T-helper 1 cell treated with Interleukin-12 subunit alpha and Interleukin-12 subunit beta and Interleukin-4 antibody, amounts not matched to agents 30 ng/mL and 1 ng/mL, for 36 hours (primary cell): ENCODE measurements around the gene TRPV5. TPM values are rescaled to one million over a fixed set of nuclear protein-coding genes. Genes with fewer than 3 reads are reported as not detected.

Experiments
- intact Hi-C: fragments of 100-400 bp; cut with micrococcal nuclease; formaldehyde crosslinking; loops from one replicate; pipeline ENCODE4 v1.15.1; 2024
- total RNA-seq: library from RNA; stranded (reverse); gene quantifications from 2 replicates; pipeline ENCODE4 v1.2.3, GENCODE V29; 2022

Gene TRPV5
- total RNA-seq, 1 donor from 2014 or later: not detected

DNA sequence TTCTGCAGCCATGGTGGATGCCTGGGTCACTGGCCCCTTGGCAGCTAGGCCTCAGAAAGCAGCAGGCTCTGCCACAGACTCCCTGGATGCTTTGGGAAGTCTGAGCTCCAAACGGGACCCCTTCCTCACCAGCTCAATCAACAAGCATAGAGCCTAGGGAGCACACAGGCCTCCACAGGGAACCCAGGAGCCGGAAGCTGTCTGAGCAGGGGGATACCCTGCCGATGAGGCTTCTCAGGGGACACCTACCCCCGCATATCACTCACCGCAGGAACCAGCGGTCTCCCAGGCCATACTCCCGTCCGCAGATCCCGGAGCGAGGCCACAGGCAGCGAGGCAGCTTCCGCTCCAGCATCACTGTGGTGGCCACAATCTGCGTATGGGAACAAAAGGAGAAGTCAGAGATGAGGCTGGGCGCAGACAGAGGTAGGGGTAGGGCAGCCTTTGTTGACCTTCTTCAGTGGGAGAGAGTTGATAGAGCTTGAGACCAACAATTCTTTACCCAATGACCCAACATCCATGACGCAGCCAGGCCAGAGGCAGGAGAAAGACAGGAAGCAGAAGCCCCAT lies 61.4 kb downstream of the TRPV5 start:
- intact Hi-C loops: no loop called here

DNA sequence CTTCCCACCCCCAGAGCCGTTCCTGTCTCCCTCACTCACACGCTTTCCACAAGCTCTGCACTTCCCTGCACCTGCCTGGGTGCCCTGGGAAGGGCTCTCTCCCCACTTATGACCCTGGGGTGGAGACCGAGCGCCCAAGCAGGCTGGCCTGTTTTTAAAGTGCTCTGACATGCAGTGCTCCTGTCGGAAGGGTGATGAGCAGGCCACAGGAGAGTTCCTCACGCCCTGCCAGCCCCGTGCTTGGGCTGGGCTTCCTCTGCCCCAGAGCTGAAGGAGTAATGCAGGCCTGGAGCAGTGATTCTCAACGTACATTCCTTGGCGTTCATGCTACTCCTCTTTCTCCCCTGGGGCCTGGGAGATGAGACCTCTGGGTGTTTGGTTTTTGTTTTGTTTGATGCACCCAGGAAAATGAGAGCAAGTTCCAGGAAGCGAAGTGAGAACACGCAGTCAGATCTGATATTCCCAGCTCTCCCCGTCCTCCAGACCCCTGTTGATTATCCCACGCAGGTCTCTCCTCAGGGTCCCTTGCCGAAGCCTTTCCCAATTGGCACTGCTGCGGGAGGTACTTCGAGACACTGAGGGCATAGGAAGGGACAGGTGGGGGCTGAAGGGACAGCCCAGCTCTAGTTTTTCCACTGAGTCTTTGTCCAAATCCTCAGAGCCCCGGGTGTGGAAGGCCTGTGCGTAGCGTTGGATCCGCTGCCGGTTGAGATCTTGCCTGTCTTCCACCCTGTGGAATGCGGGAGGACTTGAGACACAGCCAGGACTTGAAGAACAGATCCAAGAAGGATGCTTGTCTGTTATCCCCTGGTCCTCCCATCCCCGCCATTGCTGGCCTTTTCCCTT lies 62.1 kb downstream of the TRPV5 start:
- intact Hi-C loops: no loop called here

DNA sequence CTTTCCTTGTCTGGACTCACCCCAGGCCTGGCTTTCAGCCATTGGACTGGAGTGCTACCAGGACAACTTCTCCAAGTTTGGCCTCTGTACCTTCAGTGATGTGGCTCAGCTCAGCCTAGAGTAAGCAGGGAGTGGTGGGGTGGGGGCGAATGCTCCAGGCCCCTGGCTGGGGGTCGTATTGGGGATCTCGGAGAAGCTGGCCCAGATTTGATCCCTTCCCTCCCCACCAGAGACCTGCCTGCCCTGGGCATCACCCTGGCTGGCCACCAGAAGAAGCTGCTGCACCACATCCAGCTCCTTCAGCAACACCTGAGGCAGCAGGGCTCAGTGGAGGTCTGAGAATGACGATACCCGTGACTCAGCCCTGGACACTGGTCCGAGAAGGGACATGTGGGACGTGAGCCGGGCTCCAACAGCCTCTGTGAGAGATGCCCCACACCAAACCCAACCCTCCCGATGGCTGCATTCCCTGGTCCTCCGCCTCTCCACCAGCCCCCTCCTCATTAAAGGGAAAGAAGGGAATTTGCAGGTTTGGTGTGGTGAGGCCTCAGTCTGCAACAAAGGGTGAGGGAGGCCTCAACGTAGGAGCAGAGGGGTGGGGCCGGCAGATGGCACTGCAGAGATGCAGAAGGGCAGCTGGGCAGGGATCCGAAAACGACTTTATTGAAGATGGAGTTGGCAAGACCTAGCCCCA lies 62.8 kb downstream of the TRPV5 start:
- intact Hi-C loops: no loop called here

DNA sequence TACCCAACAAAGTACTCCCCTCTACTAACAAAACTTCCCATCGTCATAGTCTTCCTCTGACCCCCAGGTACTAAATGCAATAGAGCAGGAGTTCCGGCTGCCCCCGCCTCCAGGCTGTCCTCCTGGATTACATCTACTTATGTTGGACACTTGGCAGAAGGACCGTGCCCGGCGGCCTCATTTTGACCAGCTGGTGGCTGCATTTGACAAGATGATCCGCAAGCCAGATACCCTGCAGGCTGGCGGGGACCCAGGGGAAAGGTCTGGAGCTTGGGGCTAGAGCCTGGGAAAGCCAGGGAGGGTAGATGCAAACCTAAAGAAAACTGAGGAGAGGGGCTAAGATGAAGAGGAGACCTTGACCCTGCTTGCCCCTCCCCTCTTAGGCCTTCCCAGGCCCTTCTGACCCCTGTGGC lies 63.4 kb downstream of the TRPV5 start:
- intact Hi-C loops: no loop called here

DNA sequence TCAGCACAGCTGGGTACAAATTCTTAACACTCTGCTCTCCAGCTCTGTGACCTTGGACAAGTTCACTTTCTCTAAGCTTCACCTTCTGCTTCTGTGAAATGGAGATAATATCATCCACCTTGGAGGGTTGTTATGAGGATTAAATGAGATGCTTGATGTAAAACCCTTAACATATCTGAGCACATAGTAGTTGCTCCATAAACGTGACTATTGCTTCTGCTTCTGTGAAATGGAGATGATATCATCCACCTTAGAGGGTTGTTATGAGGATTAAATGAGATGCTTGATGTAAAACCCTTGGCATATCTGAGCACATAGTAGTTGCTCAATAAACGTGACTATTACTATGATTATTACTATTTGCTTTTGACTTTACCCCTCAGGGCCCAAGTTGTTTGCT lies 64.1 kb downstream of the TRPV5 start:
- intact Hi-C loops: no loop called here

DNA sequence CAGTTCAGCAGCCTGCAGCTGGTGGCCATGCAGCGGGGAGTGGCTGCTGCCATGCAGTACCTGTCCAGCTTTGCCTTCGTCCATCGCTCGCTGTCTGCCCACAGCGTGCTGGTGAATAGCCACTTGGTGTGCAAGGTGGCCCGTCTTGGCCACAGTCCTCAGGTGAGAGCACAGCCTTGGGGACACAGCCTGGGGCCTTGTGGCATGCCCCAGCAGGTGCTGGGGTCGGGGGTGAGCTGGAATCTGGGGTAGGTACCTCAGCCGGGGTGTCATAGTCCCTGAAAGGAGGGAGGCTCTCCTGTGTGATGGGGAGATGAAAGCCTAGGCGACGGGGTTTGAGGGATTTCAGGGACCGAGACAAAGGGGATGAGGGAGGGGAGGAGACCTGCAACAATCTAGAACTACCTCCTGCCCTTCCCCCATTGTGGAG lies 64.5 kb downstream of the TRPV5 start:
- intact Hi-C loops: no loop called here

DNA sequence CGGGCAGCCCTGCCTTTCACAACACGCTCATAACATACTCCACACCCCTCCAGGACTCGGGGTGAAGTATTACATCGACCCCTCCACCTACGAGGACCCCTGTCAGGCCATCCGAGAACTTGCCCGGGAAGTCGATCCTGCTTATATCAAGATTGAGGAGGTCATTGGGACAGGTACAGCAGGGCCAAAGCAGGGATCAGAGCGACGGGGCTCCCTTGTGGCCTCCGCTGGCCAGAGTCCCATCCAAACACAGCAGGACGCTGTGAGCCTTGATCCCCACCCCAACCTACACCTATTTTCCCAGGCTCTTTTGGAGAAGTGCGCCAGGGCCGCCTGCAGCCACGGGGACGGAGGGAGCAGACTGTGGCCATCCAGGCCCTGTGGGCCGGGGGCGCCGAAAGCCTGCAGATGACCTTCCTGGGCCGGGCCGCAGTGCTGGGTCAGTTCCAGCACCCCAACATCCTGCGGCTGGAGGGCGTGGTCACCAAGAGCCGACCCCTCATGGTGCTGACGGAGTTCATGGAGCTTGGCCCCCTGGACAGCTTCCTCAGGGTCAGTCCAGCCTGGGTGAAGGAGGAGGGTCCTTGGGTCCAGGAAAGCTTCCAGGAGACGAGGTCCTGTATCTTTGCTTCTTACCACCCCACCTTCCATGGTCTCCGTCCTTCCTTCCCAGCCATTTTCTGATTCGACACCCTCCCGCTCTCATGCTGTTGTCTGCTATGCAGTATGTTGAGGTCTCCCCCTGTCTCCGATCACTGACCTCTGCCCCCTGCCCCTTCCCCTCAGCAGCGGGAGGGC lies 65.2 kb downstream of the TRPV5 start:
- intact Hi-C loops: no loop called here

DNA sequence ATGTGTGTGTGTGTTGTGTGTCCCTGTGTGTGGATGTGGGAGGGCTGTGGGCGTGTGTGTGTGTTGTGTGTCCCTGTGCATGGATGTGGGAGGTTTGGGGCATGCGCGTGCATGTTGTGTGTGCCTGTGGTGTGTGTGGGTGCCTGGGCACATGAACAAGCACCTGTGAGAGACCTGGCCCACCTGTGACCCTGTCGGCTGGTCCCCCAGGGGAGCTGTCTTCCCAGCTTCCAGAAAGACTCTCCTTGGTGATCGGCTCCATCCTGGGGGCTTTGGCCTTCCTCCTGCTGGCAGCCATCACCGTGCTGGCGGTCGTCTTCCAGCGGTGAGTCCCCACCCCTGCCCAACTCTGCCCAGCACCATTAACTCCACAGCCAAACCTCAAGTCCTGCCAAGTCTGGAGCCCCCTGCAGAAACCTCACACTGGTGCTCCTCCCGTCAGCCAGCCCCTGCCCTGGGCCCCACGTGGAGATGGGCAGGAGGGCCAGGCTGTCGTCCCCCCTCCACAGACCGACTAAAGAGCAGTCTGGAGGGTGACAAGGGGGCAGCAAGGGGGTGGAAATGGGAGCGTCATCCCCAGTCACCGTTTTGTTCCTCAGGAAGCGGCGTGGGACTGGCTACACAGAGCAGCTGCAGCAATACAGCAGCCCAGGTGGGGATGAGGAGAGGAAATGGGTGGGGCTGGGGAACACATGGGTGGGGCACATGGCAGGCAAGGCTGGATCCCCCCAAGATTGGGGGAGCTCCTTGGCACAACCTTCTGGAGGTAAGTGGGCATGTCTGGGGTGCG lies 66.0 kb downstream of the TRPV5 start:
- intact Hi-C loops: no loop called here

DNA sequence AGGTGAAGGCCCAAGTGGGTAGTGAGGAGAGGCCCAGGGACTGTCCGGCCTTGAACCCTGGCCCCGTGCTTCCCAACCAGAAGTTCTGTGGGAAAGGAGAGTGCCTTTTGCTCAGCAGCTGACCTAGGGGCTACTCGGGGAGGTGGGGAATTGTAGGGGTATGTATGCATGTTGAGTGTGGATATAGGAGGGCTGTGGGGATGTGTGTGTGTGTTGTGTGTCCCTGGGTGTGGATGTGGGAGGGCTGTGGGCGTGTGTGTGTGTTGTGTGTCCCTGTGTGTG lies 66.5 kb downstream of the TRPV5 start:
- intact Hi-C loops: no loop called here

DNA sequence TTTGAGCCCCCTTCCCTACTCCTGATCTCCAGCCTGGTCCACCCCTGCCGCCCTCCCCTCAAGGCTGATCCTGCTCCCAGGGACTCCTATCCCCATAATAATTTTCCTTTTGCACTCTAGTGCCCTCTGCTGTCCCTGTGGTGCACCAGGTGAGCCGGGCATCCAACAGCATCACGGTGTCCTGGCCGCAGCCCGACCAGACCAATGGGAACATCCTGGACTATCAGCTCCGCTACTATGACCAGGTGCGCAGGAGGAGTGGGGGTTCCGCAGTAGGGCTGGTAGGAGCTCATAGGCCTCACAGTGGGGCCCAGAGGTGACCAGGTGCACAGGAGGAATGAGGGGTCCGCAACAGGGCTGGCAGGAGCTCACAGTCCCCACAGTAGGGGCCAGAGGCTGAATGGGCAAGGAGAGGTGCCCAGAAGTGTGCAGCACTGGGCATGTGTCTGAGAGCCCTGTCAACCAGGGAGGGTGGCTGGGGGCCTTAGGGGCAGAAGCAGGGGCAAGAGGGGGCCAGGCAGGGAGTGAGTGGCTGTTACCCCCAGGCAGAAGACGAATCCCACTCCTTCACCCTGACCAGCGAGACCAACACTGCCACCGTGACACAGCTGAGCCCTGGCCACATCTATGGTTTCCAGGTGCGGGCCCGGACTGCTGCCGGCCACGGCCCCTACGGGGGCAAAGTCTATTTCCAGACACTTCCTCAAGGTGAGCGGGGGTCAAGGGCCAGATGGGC lies 67.0 kb downstream of the TRPV5 start:
- intact Hi-C loops: loop anchor here (1.0 kb wide), 1 partner anchor 234 kb away; no protein-coding TSS in a partner anchor

DNA sequence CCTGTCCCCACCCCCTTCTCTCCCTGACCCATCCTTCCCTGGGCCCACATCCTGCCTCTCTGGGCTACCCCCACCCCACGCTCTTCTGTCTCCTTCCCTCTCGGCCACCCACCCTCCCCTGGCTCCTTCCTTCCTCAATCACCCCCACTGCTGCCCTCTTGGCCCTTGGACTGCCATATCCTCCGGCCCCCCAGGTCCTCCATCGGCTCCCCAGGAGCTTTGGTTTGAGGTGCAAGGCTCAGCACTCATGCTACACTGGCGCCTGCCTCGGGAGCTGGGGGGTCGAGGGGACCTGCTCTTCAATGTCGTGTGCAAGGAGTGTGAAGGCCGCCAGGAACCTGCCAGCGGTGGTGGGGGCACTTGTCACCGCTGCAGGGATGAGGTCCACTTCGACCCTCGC lies 67.8 kb downstream of the TRPV5 start:
- intact Hi-C loops: loop anchor here (1.0 kb wide), 1 partner anchor 233 kb away; no protein-coding TSS in a partner anchor

DNA sequence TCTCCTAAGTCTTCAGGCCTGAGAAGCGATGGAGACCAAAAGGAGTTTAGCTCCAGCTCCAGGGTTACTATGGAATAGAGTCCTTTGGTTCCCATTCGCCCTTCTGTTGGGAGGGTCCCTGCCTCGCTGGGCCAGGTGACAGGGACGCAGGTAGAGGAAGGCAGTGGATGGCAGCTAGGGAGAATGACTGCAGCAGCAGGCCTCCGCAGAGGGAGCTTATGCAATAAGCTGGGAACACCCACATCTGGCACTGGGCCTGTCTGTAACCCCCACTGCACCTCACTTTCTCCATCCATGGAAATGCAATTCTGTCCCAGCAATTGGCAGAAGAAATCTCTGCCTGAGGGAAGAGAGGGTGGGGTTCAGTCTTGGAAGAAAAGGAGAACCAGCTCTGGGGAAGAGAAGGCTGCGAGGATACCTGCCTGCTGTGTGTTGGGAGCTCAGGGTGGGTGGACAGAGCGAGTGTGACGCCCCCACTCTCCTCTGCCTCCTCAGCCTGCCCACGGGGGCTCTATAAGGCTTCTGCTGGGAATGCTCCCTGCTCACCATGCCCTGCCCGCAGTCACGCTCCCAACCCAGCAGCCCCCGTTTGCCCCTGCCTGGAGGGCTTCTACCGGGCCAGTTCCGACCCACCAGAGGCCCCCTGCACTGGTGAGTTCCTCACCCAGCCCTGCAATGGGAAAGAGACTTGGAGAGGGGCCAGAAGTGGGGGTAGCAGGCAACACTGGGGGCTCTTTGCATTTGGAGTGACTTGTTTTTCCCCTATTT lies 68.4 kb downstream of the TRPV5 start:
- intact Hi-C loops: no loop called here

DNA sequence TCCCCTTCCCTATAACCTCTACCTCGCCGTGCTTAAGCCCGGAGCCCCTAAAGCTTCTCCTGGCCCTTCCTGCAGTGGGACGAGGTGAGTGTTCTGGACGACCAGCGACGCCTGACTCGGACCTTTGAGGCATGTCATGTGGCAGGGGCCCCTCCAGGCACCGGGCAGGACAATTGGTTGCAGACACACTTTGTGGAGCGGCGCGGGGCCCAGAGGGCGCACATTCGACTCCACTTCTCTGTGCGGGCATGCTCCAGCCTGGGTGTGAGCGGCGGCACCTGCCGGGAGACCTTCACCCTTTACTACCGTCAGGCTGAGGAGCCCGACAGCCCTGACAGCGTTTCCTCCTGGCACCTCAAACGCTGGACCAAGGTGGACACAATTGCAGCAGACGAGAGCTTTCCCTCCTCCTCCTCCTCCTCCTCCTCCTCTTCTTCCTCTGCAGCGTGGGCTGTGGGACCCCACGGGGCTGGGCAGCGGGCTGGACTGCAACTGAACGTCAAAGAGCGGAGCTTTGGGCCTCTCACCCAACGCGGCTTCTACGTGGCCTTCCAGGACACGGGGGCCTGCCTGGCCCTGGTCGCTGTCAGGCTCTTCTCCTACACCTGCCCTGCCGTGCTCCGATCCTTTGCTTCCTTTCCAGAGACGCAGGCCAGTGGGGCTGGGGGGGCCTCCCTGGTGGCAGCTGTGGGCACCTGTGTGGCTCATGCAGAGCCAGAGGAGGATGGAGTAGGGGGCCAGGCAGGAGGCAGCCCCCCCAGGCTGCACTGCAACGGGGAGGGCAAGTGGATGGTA lies 69.5 kb downstream of the TRPV5 start:
- intact Hi-C loops: no loop called here

DNA sequence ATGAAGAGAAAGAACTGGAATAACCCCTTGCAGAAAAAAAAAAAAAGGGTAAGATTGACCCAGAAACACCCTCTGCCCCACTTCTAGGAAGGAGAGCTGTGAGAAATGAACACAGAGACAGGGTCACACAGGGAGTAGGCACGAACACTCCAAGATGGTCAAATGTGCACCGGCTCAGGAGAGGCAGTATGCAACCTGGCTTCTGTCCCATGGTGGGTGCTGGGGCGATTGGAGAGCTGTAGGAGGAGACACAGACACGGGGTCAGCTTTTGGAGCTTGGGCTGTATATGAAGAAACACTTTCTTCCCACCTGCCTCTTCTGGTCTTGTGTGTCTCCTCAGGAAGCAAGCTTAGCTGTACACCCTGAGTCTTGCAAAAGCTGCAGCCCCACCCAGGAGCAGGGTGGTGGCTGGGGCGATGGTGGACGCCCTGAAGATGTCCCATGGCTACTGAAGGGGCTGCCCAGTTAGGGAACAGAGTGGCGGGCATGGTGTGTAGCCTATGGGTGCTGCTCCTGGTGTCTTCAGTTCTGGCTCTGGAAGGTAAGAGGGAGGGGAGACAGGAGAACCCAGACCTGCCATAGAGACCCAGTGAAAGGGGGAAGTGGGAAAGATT lies 70.7 kb downstream of the TRPV5 start:
- intact Hi-C loops: no loop called here

DNA sequence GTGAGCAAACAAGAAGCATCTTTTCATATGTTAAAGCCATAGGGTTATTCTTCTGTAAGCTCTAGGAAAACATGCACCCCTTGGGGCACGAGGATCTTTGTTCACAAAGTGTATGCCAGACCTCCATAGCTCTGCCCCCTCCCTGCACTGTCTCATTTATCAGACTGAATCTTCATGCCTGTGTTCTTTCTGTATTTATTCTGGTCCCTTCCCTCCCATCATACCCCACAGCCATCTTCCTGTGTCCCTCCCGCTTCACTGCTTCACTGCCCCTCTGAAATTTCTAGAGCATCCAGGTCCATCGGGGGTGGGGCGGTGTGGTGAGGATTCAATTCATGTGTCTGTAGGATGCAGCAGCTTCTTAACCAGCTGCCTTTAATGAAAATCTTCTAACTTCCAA lies 71.2 kb downstream of the TRPV5 start:
- intact Hi-C loops: no loop called here

DNA sequence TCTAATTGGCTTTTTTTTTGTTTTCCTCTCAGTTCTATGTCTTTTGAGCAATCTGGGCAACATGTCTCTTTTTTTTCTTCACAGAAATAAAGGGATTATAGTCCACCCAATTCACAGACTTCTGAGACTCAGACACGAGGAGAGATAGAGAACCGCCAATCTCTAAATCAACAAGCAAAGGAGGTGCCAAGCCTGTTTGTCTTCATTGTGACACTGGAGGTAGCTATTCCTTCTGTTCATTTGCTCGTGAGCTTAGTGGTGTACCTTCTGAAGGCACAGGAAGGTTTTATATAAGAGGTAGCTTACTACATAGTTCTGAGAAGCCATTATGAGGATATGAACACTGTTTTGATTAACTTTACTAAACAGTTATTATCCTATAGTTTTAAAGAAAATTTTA lies 72.6 kb downstream of the TRPV5 start:
- intact Hi-C loops: no loop called here

DNA sequence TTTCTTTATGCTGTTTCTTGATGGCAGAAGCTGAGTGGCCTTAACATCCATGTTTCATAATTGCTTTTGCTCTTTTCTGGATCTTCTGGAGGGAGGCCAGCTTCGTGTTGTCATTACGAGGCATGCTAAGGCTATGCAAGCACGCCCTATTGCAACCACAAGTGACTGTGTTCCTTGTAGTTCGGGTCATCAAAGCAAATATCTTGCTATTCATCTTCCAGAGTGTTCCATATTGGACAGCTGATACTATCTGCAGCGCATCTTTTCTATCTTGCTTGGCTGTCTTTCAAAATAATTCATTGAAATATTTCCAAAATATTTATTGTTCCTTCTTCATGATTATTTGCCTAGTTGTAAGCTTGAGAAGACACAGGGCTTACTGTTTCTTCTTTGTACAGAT lies 73.7 kb downstream of the TRPV5 start:
- intact Hi-C loops: no loop called here

DNA sequence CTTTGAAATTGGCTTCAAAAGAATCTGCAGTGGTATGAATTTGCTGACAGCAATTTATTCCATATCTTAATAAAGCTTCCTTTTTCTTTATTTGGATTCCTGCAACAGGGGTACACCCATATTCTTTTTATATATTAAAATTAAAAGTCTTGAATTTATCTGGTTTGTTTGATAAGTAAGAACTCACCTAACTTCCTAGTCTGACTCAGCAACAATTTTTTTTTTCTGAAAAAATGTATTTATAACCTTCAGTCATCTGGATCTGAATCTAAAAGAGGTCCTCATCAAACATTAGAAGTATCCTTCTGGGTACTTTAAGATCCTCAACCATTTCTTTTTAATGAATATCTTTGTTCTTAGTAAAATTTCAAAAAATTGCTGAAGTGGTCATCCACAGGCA lies 74.1 kb downstream of the TRPV5 start:
- intact Hi-C loops: no loop called here
